ENCODE measurements around the gene ATAD2B.

GRCh38 chr2:23871206-23871605 lies 55.7 kb downstream of the ATAD2B start:
- no peak for TF ChIP-seq CTCF (IDR thresholded peaks at IDR 0.05; ENCODE audit: low read depth, low read length, missing input control)
- TF ChIP-seq SP1 (IDR thresholded peaks at IDR 0.05), result no peak
- no peak for TF ChIP-seq RAD21 (IDR thresholded peaks at IDR 0.05)
- TF ChIP-seq JUND (IDR thresholded peaks at IDR 0.05), result no peak
